Esophagus muscularis mucosa (tissue), 4 donors: ENCODE results near the gene XPO1.

ENCODE experiments used
- CTCF ChIP-seq, 3 experiments: fragments of 200-600 bp in 2 of 3; fragments of 450-650 bp in 1 of 3; sonication (generic) in 2 of 3; IDR thresholded peaks; one replicate each; pipeline ENCODE4 v1.5.1; 2017 to 2019; ENCODE audit warnings: antibody characterized with exemption in 3 of 3, mild to moderate bottlenecking in 2 of 3, moderate library complexity in 1 of 3
- EP300 ChIP-seq: sonication (generic); formaldehyde crosslinking; IDR thresholded peaks from one replicate; pipeline ENCODE4 v1.6.1; 2017; ENCODE audit warnings: antibody characterized with exemption
- POLR2A ChIP-seq: fragments of 450-650 bp; IDR thresholded peaks from one replicate; pipeline ENCODE4 v1.6.1; 2017; ENCODE audit warnings: antibody characterized with exemption, moderate library complexity, mild to moderate bottlenecking, low read depth
- POLR2AphosphoS5 ChIP-seq, 2 donors: sonication (generic); formaldehyde crosslinking; IDR thresholded peaks; one replicate each; pipeline ENCODE4 v1.6.1; 2017; ENCODE audit warnings: antibody characterized with exemption in 2 of 2

GRCh38 chr2:61469424-61470121, 68.6 kb downstream of the XPO1 start:
- TF ChIP-seq POLR2AphosphoS5 (IDR thresholded peaks at IDR 0.05) (no peak), CTCF (IDR thresholded peaks at IDR 0.05) (no peak), EP300 (no peak), POLR2A (no peak)
